WTC11 (cell line): Measurements from ENCODE around the gene C3orf62. TPM values are rescaled to one million over a fixed set of nuclear protein-coding genes. Genes with fewer than 3 reads are reported as not detected.

Source experiments
- ATAC-seq: fragments of 200-7000 bp; cut with Tn5 transposase; 2 replicates; pipeline ENCODE4 v1.10.0; 2021; ENCODE audit warnings: mild to moderate bottlenecking, moderate library complexity
- CTCF ChIA-PET: fragments of 300-600 bp; sonication (Branson Sonifier 250); formaldehyde crosslinking; loops from one replicate; lab custom pipeline; 2021; ENCODE audit warnings: antibody characterized with exemption; lab: Charles Lee
- POLR2A ChIA-PET: fragments of 350-600 bp; sonication (Branson Sonifier 250); formaldehyde crosslinking; loops from one replicate; lab custom pipeline; 2021; ENCODE audit warnings: antibody characterized with exemption; lab: Charles Lee
- DNase-seq: peaks from one replicate; pipeline ENCODE4 v3.0.0; 2021; ENCODE audit warnings: low spot score
- H3K27ac Mint-ChIP-seq: 2 replicates; pipeline ENCODE4 v1.8.0; 2021; ENCODE audit warnings: mixed read lengths
- H3K27me3 Mint-ChIP-seq: 2 replicates; pipeline ENCODE4 v1.8.0; 2021; ENCODE audit warnings: low read depth, mild to moderate bottlenecking, moderate library complexity, mixed read lengths
- H3K36me3 Mint-ChIP-seq: 2 replicates; pipeline ENCODE4 v1.8.0; 2021; ENCODE audit warnings: mixed read lengths
- H3K4me1 Mint-ChIP-seq: 2 replicates; pipeline ENCODE4 v1.8.0; 2022; ENCODE audit warnings: mixed read lengths
- H3K4me3 Mint-ChIP-seq: 2 replicates; pipeline ENCODE4 v1.8.0; 2021; ENCODE audit warnings: mild to moderate bottlenecking, moderate library complexity, mixed read lengths
- H3K9me3 Mint-ChIP-seq: 2 replicates; pipeline ENCODE4 v1.8.0; 2021; ENCODE audit warnings: mixed read lengths
- AFF4 ChIP-seq: sonication (generic); formaldehyde crosslinking; IDR thresholded peaks from 2 replicates; pipeline ENCODE4 v1.8.1; 2023; ENCODE audit warnings: mild to moderate bottlenecking, missing genetic modification reagents, borderline replicate concordance
- ATF1 ChIP-seq: sonication (generic); formaldehyde crosslinking; IDR thresholded peaks from 2 replicates; pipeline ENCODE4 v1.8.1; 2023; ENCODE audit warnings: mild to moderate bottlenecking, moderate library complexity, missing genetic modification reagents
- CDX4 ChIP-seq: fragments of 250-450 bp; sonication (Bioruptor Pico); IDR thresholded peaks from 2 replicates; pipeline ENCODE4 v1.9.0; 2021; ENCODE audit warnings: moderate library complexity, mild to moderate bottlenecking, inconsistent platforms, borderline replicate concordance
- E2F5 ChIP-seq: sonication (generic); formaldehyde crosslinking; IDR thresholded peaks from 2 replicates; pipeline ENCODE4 v1.8.1; 2022; ENCODE audit warnings: mild to moderate bottlenecking, moderate library complexity, missing genetic modification reagents
- FOXP1 ChIP-seq: sonication (generic); formaldehyde crosslinking; IDR thresholded peaks from 2 replicates; pipeline ENCODE4 v1.8.0; 2022; ENCODE audit warnings: missing genetic modification reagents, mild to moderate bottlenecking, moderate library complexity, borderline replicate concordance
- NR1H2 ChIP-seq: sonication (generic); formaldehyde crosslinking; IDR thresholded peaks from 2 replicates; pipeline ENCODE4 v1.9.0; 2021; ENCODE audit warnings: mild to moderate bottlenecking, moderate library complexity, missing genetic modification reagents
- SP1 ChIP-seq: sonication (generic); formaldehyde crosslinking; conservative IDR thresholded peaks from 2 replicates; pipeline ENCODE4 v1.8.1; 2022; ENCODE audit warnings: missing genetic modification reagents
- STAT6 ChIP-seq: sonication (generic); formaldehyde crosslinking; conservative IDR thresholded peaks from 2 replicates; pipeline ENCODE4 v1.8.1; 2023; ENCODE audit warnings: mild to moderate bottlenecking, low read depth, missing genetic modification reagents, moderate library complexity
- ZNF121 ChIP-seq: sonication (generic); formaldehyde crosslinking; IDR thresholded peaks from 2 replicates; pipeline ENCODE4 v1.8.0; 2023; ENCODE audit warnings: missing genetic modification reagents
- ZNF138 ChIP-seq: sonication (generic); formaldehyde crosslinking; conservative IDR thresholded peaks from 2 replicates; pipeline ENCODE4 v1.8.1; 2022; ENCODE audit warnings: mild to moderate bottlenecking, moderate library complexity, missing genetic modification reagents
- ZNF219 ChIP-seq: sonication (generic); formaldehyde crosslinking; IDR thresholded peaks from 2 replicates; pipeline ENCODE4 v1.8.0; 2023; ENCODE audit warnings: missing genetic modification reagents, mild to moderate bottlenecking, borderline replicate concordance
- ZNF425 ChIP-seq: fragments of 250-450 bp; sonication (Bioruptor Pico); conservative IDR thresholded peaks from 2 replicates; pipeline ENCODE4 v1.9.0; 2021; ENCODE audit warnings: mild to moderate bottlenecking
- ZNF532 ChIP-seq: fragments of 250-450 bp; sonication (Bioruptor Pico); IDR thresholded peaks from 2 replicates; pipeline ENCODE4 v1.9.0; 2021; ENCODE audit warnings: mild to moderate bottlenecking, borderline replicate concordance
- total RNA-seq: library from RNA; stranded (reverse); gene quantifications from 3 replicates; pipeline ENCODE4 v1.2.3, GENCODE V29; 2021

The C3orf62 gene
- total RNA-seq, 1 experiment from 2014 or later: 2.1 TPM

- TF ChIP-seq ZNF425 (CRISPR knock-in tag) (no peak), FOXP1 (CRISPR knock-in tag) (no peak), ZNF121 (CRISPR knock-in tag) (no peak), ZNF532 (CRISPR knock-in tag) (no peak)
Measured at GRCh38 chr3:49273825-49274532, 3.1 kb downstream of the C3orf62 start (continued).

GRCh38 chr3:49271047-49271446 lies 6.0 kb downstream of the C3orf62 start:
- ATAC-seq: no peak
- TF ChIP-seq ZNF219 (CRISPR knock-in tag) (no peak), STAT6 (CRISPR knock-in tag) (no peak)
- TF ChIP-seq, all 79 proteins: peak for 0
- H3K27ac Mint-ChIP-seq: no peak overlapping the region
- ChIA-PET POLR2A (no interaction called here), CTCF (no interaction called here)
- DNase-seq: no peak
- H3K27me3 Mint-ChIP-seq: no peaks in the 10 kb centered on the region
- no peak overlapping the region for H3K4me3 Mint-ChIP-seq
- no peaks in the 10 kb centered on the region for H3K9me3 Mint-ChIP-seq
- no peaks in the 10 kb centered on the region for H3K36me3 Mint-ChIP-seq
- peaks cover 5% of the 10 kb centered on the region for H3K4me1 Mint-ChIP-seq

GRCh38 chr3:49270156-49270500 lies 6.9 kb downstream of the C3orf62 start:
- no peak overlapping the region for H3K4me3 Mint-ChIP-seq
- H3K36me3 Mint-ChIP-seq: no peaks in the 10 kb centered on the region
- POLR2A ChIA-PET: no interaction called here
- no peaks in the 10 kb centered on the region for H3K27me3 Mint-ChIP-seq
- no peak overlapping the region for H3K27ac Mint-ChIP-seq
- CTCF ChIA-PET: interaction anchor here (0.9 kb wide), 1 partner anchor 269 kb away, joined by 3 read pairs; no protein-coding TSS in a partner anchor
- no peaks in the 10 kb centered on the region for H3K9me3 Mint-ChIP-seq
- ATAC-seq (no peak), DNase-seq (no peak)
- H3K4me1 Mint-ChIP-seq: no peaks in the 10 kb centered on the region
- TF ChIP-seq NR1H2 (CRISPR knock-in tag): no peak
- no peak for TF ChIP-seq ZNF138
- no peak for TF ChIP-seq STAT6 (CRISPR knock-in tag)
- no peak for TF ChIP-seq ATF1
- TF ChIP-seq CDX4: no peak
- TF ChIP-seq SP1 (CRISPR knock-in tag): no peak
- no peak for TF ChIP-seq AFF4 (CRISPR knock-in tag)
- TF ChIP-seq E2F5 (CRISPR knock-in tag): no peak
